ENCODE results near the gene NRXN3. TPM values are rescaled to one million over a fixed set of nuclear protein-coding genes. Genes with fewer than 3 reads are reported as not detected.

The NRXN3 gene
- polyA plus RNA-seq, 1 of the 3 experiments (the other 2 are of a cell fraction): 1.6 TPM

DNA sequence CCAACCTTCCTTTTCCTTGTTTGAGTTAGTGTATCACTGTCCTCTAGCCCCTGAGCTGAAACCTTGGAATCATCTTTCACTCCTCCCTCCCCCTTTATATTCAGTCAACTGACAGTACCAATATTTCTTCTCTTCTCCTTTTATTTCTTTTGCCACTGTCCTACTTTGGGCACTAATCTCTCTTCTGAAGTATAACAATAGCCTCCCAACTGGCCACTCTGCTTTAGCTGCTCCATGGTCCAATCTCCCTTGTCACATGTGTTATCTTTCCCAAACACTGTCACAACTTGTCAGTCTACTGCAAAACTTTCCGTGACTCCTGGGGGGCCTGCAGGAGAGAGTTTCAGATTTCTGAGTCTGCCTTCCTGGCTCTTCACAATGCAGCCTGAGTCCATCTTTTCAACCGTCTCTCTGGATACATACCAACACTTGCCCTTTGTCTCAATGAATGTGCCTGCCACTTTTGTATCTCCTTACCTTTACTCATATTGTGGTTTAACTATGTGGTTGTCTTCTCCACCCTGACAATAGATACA is 1570.0 kb downstream of the NRXN3 start:
- no peaks in the 10 kb centered on the region for H4K20me1 ChIP-seq (ENCODE audit: insufficient read depth)
- no peak overlapping the region for H3K9ac ChIP-seq
- DNase-seq: no peak
- WGBS (ENCODE audit: low lambda C conversion rate): 8% methylated on average over 2 of the region's 2 CpGs
- ChIA-PET POLR2A (no interaction called here), CTCF (no interaction called here)
- no peak overlapping the region for H3K4me3 ChIP-seq (ENCODE audit: low read depth in 2 of 2, low read length in 1 of 2)
- H3K9me3 ChIP-seq: peaks cover 8% of the 10 kb centered on the region
- no peak overlapping the region for H3K4me2 ChIP-seq
- no peaks in the 10 kb centered on the region; a peak in 1 of 4 replicates for H3K4me1 ChIP-seq (ENCODE audit: control insufficient read depth in 1 of 2, insufficient read depth in 2 of 2, low read depth in 1 of 2, low read length in 1 of 2)
- no peaks in the 10 kb centered on the region for H3K36me3 ChIP-seq (replicated peaks in 1 of 2; ENCODE audit: control insufficient read depth in 1 of 2, insufficient read depth in 2 of 2, low read length in 1 of 2)
- H3K9me2 ChIP-seq: no peaks in the 10 kb centered on the region
- no peaks in the 10 kb centered on the region for H3F3A ChIP-seq (replicated peaks; ENCODE audit: insufficient read depth)
- no peaks in the 10 kb centered on the region for H3K79me2 ChIP-seq (ENCODE audit: insufficient read depth)
- no peak for TF ChIP-seq TEAD4 (IDR thresholded peaks at IDR 0.05; ENCODE audit: borderline replicate concordance, insufficient read depth)
- TF ChIP-seq FOXJ3 (CRISPR knock-in tag; IDR thresholded peaks at IDR 0.05): no peak
- TF ChIP-seq RXRA (IDR thresholded peaks at IDR 0.05; ENCODE audit: borderline replicate concordance, low read depth): no peak
- no peak for TF ChIP-seq POLR2AphosphoS5 (IDR thresholded peaks at IDR 0.05; ENCODE audit: low read depth, low read length)
- TF ChIP-seq FOXM1 (IDR thresholded peaks at IDR 0.05; ENCODE audit: low read depth): no peak
- no peak for TF ChIP-seq ZBTB33 (IDR thresholded peaks at IDR 0.05; ENCODE audit: borderline replicate concordance, low read depth)
- TF ChIP-seq RFX5 (IDR thresholded peaks at IDR 0.05; ENCODE audit: low read length): no peak
- TF ChIP-seq, protein P1, sequence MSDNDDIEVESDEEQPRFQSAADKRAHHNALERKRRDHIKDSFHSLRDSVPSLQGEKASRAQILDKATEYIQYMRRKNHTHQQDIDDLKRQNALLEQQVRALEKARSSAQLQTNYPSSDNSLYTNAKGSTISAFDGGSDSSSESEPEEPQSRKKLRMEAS (IDR thresholded peaks at IDR 0.05; ENCODE audit: low read depth): no peak
- no peaks in the 10 kb centered on the region for H3K27me3 ChIP-seq (ENCODE audit: insufficient read depth)
- no peak overlapping the region for H2AFZ ChIP-seq (ENCODE audit: low read depth)
- no peak overlapping the region for H3K27ac ChIP-seq (ENCODE audit: low read depth in 2 of 2, low read length in 1 of 2)

GRCh38 chr14:79742142-79742541 is 1572.0 kb downstream of the NRXN3 start:
- Histone ChIP-seq H3K4me1 (ENCODE audit: control insufficient read depth in 1 of 2, insufficient read depth in 2 of 2, low read depth in 1 of 2, low read length in 1 of 2) (no peaks in the 10 kb centered on the region; a peak in 1 of 4 replicates), H3K4me3 (ENCODE audit: low read depth in 2 of 2, low read length in 1 of 2) (no peak overlapping the region), H3K27ac (ENCODE audit: low read depth in 2 of 2, low read length in 1 of 2) (no peak overlapping the region), H4K20me1 (ENCODE audit: insufficient read depth) (no peaks in the 10 kb centered on the region), H3K4me2 (no peak overlapping the region), H3K27me3 (ENCODE audit: insufficient read depth) (no peaks in the 10 kb centered on the region), H2AFZ (ENCODE audit: low read depth) (no peak overlapping the region), H3K9me2 (no peaks in the 10 kb centered on the region), H3K9me3 (0 out of 2 replicates have a peak, but pooled peaks cover 1% of the 10 kb centered on the region), H3F3A (replicated peaks; ENCODE audit: insufficient read depth) (no peaks in the 10 kb centered on the region), H3K79me2 (ENCODE audit: insufficient read depth) (no peaks in the 10 kb centered on the region), H3K36me3 (replicated peaks in 1 of 2; ENCODE audit: control insufficient read depth in 1 of 2, insufficient read depth in 2 of 2, low read length in 1 of 2) (no peaks in the 10 kb centered on the region), H3K9ac (no peak overlapping the region)
- ChIA-PET CTCF (no interaction called here), POLR2A (no interaction called here)
- no peak for DNase-seq
- TF ChIP-seq, protein P1 (IDR thresholded peaks at IDR 0.05; ENCODE audit: low read depth): no peak
- TF ChIP-seq REST (IDR thresholded peaks at IDR 0.05; ENCODE audit: low read depth, low read length) (no peak), FOXJ3 (CRISPR knock-in tag; IDR thresholded peaks at IDR 0.05) (no peak)
- 7% methylated on average over 1 of the region's 1 CpG for WGBS (ENCODE audit: low lambda C conversion rate)

Measured in SK-N-SH (cell line).